ENCODE data around the gene IQGAP2.
"Not testable (repeated sequence)": the region's sequence is repeated elsewhere in the genome, so short reads cannot be mapped to it uniquely, and the experiment has no call there.

IQGAP2 gene

GRCh38 chr5:76415855-76416254, 12.8 kb downstream of the IQGAP2 start:
- no peak for DNase-seq

DNA sequence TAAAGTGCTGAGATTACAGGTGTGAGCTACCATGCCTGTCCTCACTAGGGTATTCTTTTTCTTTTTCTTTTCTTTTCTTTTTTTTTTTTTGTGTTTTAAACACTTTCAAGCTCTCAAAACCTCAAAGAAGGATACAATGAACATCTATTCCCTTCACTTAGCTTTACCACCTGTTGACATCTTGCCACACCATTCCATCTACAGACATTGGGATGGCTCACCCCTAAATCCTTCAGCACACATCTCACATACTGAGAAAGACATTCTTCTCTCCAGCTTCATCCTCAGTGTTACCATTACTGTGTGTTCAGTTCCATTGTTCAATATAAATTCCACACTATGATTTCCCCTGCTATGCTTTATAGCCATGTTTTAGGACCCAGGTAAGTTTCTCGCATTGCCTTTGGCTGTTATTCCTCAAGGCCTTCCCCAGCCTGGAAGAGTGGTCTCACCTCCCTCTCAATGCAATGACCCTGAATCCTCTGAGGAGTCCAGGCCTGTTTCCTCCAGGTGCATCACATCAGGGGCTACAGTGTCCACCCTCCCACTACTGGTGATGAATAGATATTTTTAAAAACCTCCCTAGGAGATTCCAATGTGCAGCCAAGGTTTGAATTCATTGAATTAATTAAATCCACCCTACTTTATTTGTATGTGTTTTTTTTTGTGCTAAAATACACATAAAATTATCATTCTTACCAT, 16.7 kb downstream of the IQGAP2 start:
- no peak for DNase-seq

DNA sequence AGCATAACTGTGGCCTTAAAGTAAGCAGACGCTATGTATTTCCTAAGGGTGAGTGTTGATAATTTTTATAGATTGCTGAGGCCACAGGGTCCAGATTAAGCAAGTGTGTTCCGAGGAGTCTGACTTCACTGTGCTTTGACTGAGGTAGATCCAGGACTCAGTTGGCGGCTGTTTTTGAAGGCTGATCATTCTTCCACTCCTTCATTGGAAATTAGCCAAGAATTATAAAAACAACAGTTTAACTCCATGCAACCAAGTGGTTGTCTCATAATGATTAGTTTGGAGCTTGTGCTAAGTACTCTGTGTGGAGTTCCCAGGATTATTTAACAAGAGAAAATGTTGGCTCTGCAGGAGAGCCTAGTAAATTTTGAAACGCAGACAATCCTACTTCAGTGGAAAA, 19.1 kb downstream of the IQGAP2 start:
- DNase-seq, result no peak

GRCh38 chr5:76422742-76423141, 19.7 kb downstream of the IQGAP2 start:
- DNase-seq, result no peak

- no peak for DNase-seq
Observed at GRCh38 chr5:76425146-76425545, 22.1 kb downstream of the IQGAP2 start.

- no peak for DNase-seq
Observed at GRCh38 chr5:76425928-76426804, 23.1 kb downstream of the IQGAP2 start.

DNA sequence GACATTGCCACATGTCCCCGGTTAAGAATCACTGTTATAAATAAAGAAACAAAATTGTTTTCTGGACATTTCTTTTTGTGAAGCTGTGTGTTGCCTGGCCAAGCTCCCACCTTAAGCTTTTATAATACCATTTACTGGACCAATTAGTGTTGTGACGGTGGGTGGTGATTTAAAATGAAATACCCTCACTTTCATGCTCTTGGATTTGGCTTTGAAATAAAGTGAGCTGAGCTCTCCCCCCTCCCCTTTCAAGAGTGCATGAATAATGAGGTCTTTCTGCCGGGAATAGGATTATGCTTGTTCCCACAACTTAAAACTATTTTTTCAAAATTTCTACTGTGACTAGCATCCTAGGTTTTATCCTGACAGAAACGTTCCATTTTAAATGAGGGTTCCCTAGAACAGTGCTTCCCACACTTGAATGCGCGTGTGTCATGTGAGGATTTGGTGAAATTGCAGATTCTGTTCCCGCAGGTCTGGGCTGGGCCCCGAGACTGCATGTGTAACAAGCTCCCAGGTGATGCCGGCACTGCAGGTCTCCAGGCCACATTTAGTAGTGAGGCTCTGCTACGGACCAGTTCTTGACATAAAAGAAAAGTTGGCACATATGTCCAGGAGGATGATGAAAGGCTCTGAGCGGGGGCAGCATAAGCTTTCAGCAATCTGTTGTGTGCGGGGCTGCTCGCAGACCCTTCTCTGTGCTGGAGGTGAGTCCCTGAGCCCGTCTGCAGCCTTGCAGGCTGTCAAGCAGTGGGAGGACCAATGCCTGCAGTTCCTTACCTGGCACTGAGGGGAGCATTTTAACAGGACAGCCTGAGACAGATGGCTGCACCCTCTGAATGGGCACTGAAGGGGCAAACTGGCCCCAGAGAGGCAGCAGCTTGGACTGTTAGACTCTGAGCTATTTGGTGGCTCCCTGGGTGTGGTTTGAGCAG, 24.4 kb downstream of the IQGAP2 start:
- DNase-seq, result no peak

GRCh38 chr5:76428550-76428949, 25.5 kb downstream of the IQGAP2 start:
- not testable (repeated sequence) for DNase-seq

GRCh38 chr5:76433261-76433660, 30.2 kb downstream of the IQGAP2 start:
- no peak for DNase-seq

DNA sequence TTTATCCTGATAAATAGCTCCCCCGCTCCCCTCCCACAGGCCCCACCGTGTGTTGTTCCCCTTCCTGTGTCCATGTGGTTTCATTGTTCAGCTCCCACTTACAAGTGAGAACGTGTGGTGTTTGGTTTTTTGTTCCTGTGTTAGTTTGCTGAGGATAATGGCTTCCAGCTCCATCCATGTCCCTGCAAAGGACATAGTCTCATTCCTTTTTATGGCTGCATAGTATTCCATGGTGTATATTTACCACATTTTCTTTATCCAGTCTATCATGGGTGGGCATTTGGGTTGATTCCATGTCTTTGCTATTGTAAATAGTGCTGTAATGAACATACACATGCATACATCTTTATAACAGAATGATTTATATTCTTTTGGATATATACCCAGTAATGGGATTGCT, 34.4 kb downstream of the IQGAP2 start:
- not testable (repeated sequence) for DNase-seq

DNA sequence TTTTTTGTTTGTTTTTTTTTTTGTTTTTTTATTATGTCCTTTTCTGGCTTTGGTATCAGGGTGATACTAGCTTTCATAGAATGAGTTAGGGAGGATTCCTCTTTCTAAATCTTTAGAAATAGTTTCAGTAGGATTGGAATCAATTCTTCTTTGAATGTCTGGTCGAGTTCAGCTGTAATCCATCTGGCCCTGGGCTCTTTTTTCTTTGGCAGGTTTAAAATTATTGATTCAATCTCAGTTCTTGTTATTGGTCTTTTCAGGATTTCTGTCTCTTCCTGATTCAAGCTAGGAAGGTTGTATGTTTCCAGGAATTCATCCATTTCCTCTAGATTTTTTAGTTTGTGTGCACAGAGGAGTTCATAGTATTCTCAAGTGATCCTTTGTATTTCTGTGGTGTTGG, 34.9 kb downstream of the IQGAP2 start:
- DNase-seq, result no peak

DNA sequence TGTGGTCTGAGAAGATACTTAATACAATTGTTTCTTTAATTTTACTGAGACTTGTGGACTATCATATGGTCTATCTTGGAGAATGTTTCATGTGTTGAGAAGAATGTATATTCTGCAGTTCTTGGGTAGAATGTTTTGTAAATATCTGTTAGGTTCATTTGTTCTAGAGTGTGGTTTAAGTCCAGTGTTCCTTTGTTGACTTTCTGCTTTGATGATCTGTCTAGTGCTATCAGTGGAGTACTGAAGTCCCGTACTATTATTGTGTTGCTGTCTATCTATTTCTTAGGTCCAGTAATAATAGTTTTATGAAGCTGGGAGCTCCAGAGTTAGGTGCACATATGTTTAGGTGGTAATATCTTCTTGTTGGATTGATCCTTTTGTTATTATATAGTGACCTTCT, 36.1 kb downstream of the IQGAP2 start:
- DNase-seq, result no peak

GRCh38 chr5:76439929-76440328, 36.8 kb downstream of the IQGAP2 start:
- no peak for DNase-seq

- DNase-seq, result no peak
Observed at GRCh38 chr5:76441101-76441500, 38.0 kb downstream of the IQGAP2 start.

DNA sequence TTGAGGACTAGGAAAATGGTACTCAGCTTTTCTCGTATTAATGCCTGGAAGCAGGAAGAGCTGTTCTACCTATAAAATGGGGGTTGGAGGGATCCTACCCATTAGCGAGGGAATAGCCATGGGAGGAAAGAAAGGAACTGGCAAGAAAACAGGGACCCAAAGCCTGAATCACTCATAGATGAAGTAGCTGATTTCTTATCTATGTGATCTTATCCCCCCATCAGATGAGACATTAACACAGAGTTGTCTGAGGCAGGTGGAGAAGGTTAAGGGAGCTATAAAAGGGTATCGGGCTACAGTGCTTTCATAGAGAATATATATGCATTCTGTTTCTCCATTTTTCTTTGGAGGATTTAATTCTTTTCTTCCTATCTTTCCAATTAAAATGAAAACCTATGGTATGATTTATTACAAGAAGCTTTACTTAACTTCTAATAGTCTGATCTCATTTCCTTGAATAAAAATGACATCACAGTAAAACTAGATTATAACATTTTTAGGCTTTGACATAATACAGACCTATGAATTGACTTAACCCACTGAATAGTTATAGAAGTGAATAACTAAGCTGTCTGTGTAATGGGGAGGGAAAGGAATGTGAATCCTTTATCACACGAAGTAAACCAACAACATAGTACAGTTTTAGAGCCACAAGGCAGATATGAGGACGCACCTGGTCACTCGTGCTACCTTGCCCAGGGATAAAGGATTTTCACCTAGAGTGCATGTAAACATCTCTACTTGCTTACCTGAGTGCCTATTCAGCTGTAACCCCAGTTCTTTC, 39.0 kb downstream of the IQGAP2 start:
- DNase-seq, result no peak

DNA sequence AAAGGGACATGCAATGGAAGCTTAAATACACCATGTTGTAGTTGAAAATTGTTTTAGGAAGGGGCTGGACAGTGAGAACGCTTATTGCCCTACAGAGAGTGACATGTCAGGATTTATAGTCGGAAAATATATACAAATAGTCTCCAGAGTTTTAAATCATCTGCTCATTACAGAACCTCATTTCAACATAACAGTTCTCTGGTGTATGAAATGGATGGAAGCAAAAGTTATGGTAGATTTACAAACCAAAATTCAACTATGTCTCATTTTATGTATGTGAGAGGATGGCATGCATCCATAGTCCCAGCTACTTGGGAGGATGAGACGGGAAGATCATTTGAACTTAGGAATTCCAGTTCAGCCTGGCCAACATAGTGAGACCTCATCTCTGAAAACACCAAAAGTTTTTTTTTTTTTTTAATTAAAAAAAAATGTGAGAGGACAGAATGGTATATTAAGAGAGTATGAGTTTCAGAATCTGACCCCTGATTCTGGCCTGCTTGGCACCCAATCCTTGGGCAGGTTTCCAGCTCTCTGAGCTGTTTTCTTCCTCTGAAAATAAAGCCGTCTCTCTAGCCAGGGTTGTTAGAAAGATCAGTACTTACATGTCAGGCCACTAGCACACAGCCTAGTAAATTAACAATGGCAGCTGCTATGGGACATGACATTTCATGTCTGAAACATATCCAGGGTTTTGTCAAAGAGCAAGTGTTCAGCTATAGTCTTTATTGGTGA, 40.1 kb downstream of the IQGAP2 start:
- no peak for DNase-seq

- DNase-seq, result no peak
Observed at GRCh38 chr5:76445063-76445462, 42.0 kb downstream of the IQGAP2 start.

GRCh38 chr5:76445830-76446229, 42.7 kb downstream of the IQGAP2 start:
- DNase-seq, result no peak

- DNase-seq, result no peak
Observed at GRCh38 chr5:76446776-76447175, 43.7 kb downstream of the IQGAP2 start.

GRCh38 chr5:76449606-76450005, 46.5 kb downstream of the IQGAP2 start:
- DNase-seq, result no peak

DNA sequence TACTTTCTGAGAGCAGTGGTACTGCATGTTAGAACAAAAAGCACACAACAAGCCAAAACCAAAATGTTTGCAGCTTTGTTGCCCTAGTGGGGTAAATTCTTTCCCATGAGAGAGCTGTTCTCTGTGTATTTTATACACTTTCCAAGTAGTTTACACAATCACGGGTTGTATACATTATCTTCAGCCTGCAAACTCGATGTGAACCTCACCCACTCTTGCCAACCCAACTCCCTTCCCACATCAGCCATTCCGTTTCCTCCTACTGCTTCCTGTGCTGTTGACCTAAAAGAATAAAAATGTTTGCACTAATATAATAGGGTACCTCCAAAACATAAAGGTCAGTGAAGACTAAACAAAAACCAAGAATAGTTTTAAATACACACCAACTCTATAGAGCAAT, 47.0 kb downstream of the IQGAP2 start:
- DNase-seq, result no peak

Measured in activated T-cell treated with anti-CD3 and anti-CD28 coated beads, Interleukin-2, amount 50 U/mL, for 48 hours (primary cell).